Dedifferentiated amniotic fluid mesenchymal stem cell (primary cell): ENCODE data around the gene RAPGEF5.

Source experiments
- DNase-seq: peaks from one replicate; pipeline ENCODE4 v3.0.0-alpha.2; 2016; ENCODE audit errors: extremely low spot score

The RAPGEF5 gene

DNA sequence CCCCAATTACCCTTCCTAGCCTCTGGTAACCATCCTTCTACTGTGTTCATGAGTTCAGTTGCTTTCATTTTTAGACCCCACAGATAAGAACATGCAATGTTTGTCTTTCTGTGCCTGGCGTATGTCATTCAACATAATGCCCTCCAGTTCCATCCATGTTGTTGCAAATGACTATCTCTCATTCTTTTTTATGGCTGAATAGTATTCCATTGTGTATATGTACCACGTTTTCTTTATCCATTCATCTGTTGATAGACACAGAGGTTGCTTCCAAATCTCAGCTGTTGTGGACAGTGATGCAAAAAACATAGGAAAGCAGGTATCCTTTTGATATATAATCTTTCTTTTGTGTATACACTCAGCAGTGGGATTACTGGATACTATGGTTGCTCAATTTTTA lies 51.2 kb downstream of the RAPGEF5 start:
- DNase-seq, result no peak

- no peak for DNase-seq
These were observed 54.0 kb downstream of the RAPGEF5 start for GRCh38 chr7:22302951-22303423.

DNA sequence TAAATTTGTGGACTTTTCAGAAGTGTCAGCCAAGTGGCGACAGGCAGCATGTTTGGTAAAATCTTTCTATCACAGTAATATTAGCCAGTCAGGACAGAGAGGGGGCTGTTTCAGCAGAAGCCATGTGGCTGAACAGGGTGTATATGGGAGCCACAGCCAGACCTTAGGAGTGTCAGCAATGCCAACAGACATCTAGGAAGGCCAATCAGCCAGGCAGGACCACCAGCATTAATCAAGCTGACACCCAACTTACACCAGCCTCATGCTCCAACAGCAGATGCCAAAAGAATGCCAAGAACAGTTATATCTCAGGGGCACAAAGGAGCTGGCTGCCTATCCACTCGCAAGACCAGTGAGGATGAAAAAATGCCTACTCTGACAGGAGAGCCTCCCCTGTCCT lies 54.8 kb downstream of the RAPGEF5 start:
- no peak for DNase-seq

- DNase-seq, result no peak
These were observed 55.2 kb downstream of the RAPGEF5 start for GRCh38 chr7:22301790-22302189.

- DNase-seq, result no peak
These were observed 56.1 kb downstream of the RAPGEF5 start for GRCh38 chr7:22300839-22301238.

GRCh38 chr7:22296916-22297315 lies 60.0 kb downstream of the RAPGEF5 start:
- no peak for DNase-seq

GRCh38 chr7:22296265-22296566 lies 60.7 kb downstream of the RAPGEF5 start:
- DNase-seq, result no peak

DNA sequence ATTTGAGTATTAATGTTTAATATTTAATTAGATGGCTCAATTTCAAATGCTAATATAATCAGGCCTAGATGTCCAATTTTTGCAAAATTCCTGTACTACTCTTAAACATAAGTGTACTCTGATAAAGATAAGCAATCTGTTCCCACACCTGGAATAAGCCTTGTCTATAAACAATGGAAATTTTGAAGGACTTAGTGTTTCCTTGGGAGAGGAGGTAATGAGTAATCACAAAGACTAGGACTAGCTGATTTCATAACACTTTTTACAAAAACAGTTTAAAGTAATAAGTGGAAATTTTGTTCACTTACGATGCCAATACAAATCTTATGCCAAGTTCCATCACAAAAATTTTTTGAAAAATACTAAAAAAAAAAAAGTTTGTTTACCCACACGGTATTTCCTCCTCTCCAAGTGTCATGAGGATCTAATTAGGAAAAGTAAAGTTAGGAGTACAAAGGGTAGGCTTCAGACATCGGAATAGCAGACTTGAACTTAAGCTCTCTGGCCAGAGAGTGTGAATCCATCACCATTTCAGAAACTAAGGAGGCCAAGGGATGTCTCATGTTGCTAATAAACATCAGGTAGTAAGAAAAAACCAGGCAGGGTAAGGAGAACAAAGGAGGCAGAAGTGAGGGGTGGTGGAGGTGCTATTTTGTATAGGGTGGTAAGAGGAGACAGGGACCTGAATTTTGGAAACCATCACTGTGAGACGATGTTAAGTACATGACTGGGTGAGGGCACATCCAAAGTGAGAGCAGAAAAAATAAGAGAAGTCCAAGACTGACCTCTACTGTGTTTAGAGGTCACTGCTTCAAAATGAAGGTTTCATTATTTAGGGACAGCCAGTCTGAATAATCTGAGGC lies 61.3 kb downstream of the RAPGEF5 start:
- DNase-seq, result no peak

DNA sequence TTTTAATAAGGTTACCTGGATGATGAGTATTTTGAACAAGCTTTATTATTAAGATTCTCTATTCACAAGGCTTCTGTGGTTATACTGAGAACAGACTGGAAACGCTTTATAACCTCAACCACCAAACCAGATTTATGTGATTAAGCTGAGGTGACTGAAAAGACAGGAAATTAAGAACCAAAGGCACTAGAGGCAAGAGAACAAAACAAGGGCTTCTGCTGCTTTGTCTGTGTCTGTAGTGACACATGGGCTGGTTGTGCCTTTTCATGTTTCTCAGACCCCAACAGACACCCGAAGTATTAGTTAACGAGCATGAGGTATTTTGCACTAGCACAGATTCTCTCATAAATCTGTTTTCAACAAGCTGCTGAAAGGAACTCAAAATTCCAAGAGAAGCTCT lies 64.4 kb downstream of the RAPGEF5 start:
- DNase-seq, result no peak

DNA sequence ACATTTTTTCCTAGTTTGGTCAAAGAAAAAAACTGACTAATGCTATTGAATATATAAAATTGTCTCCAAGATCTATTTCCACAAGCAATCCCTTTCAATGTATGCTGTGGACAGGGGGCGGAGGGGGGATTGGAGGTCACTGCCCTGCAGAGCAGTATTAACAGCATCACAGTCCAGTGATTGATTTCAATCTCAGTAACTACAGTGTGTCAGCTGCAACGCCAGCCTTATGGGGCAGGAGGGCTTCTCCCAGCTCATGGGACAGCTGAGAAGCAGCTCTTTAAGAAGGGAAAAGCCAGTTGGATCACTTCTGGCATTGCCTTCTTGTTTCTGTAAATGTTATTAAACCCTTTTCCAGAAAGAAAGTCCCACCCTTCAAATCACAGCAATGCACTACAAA lies 65.0 kb downstream of the RAPGEF5 start:
- DNase-seq, result no peak

GRCh38 chr7:22288202-22288601 lies 68.8 kb downstream of the RAPGEF5 start:
- DNase-seq, result no peak

DNA sequence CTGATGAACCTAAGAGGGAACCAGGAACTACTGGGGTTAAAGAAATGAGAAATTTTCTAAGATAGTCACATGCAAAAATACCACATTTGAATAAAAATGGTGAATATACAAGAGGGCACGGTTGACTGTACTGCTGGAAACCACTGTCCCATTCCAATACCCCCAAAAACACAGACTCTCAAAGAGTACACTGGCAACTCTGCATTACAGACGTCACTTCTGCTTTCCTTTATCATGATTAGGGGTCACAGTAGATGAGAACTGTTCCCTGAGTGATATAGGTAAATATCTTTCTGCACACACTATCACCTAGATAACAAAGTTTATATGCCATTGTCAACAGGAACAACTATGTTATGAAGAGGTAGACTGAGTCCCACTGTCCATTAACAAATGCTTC lies 69.5 kb downstream of the RAPGEF5 start:
- DNase-seq, result no peak

- no peak for DNase-seq
These were observed 70.5 kb downstream of the RAPGEF5 start for GRCh38 chr7:22286436-22286835.

DNA sequence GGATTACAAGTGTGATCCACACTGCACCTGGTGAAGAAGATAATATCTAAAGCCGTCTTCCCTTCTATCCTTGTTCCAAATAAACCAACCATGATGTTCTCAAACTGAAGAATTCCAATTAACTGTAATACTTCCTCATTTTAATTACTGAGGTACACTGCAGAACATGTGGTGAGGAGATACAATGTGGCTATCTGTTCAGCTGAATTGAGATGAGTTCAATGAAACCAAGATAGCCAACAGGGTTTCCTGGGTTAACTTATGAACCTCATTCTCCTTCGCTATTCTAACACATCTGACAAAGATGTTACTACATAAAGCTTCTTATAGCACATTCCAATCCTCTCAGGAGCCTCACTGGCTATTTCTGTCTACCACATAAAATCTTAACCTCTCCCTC lies 75.5 kb downstream of the RAPGEF5 start:
- DNase-seq, result no peak

- DNase-seq, result no peak
These were observed 76.9 kb downstream of the RAPGEF5 start for GRCh38 chr7:22280031-22280430.

DNA sequence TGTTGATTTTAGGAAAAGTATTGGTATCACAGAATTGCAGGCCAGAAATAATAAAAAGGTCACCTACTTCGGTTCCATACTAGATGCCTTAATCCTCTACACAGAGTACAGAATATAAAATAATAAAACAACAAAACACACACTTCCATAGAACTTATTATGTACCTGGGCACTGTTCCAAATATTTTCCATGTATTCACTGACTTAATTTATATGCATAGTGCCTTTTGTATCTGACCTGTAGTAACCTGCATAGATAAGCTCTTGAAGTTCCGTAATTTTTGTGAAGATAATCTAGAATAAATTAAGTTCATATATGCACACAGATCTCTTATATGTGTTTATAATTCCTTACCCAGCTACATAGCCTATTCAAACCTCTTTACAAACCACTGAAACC lies 78.3 kb downstream of the RAPGEF5 start:
- DNase-seq, result no peak

DNA sequence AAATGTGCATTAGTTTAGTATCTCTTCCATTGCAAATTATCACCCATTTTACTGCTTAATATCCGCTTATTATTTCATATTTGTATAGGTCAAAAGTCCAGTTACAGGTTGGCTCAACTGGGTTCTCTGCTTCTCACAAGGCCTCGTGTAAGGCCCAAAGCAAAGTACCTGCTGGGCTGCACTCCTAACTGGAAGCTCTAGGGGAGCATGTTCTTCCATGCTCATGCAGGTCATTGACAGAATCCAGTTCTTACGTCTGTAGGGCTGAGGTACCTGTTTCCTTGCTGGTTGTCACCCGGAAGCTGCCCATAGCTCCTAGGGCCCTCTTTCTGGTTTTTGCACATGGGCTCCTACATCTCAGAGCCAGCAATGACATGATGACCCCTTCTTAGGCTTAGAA lies 79.6 kb downstream of the RAPGEF5 start:
- no peak for DNase-seq

GRCh38 chr7:22275661-22276060 lies 81.3 kb downstream of the RAPGEF5 start:
- DNase-seq, result no peak

DNA sequence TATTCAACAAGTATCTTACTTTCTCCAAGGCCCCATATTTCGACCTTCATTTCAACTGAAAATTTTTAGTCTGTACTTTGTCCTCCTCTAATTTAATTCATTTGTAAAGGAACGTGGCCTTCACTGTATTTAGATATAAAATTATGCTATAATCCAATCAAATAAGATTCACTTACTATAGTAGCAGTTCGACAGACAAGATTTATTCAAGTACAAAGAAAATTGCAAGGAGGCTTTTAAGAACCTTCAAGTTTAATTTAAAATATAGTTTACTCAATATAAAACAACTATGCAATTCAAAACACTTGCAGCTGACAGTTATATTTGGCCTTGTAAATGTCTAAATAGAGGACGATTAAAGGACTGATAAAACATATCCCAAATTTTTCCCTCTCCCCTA lies 85.6 kb downstream of the RAPGEF5 start:
- no peak for DNase-seq

DNA sequence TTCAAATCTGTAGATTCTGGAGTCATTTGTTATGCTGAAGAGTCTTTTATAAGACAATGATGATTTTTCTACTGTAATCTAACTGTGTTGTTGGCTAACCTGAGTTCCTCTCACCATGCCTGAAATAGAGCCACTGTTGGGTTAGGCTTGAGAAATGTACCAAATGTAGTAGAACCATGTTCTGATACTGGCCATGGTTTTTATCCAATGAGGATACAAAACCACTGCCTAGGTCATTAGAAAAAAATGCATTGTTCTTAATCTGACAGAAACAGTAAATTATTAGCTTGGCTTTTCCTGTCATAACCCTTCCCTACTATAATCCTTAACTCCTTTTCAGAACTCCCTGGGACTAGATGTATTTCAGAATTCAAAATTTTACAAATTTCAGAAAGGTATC lies 86.6 kb downstream of the RAPGEF5 start:
- DNase-seq, result no peak

DNA sequence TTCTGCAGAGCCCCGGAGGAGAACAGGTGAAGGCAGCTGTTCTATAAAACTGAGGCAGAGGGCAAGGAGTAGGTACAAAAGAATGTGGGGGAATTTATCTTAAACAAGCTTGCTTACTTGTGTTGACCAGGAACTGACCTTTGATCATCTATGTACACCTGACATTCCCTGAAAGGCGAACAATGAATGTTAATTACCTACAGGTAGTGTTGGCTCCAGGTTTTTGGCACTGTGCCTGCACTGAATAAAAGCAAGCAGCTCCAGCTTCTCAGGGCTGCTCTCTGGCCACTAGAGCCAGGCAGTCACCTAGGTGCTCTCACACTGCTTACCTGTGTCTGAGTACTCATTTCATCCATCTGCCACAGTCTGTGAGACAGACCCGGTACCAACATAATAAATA lies 87.0 kb downstream of the RAPGEF5 start:
- DNase-seq, result no peak

GRCh38 chr7:22268884-22269421 lies 88.0 kb downstream of the RAPGEF5 start:
- no peak for DNase-seq

- DNase-seq, result no peak
These were observed 88.9 kb downstream of the RAPGEF5 start for GRCh38 chr7:22267930-22268615.
